ENCODE measurements around the gene MBD4. TPM values are rescaled to one million over a fixed set of nuclear protein-coding genes. Genes with fewer than 3 reads are reported as not detected.

Gene MBD4
- polyA plus RNA-seq, 2 of the 4 experiments (the other 2 are of a cell fraction), result 32.7 to 49.7 TPM

DNA sequence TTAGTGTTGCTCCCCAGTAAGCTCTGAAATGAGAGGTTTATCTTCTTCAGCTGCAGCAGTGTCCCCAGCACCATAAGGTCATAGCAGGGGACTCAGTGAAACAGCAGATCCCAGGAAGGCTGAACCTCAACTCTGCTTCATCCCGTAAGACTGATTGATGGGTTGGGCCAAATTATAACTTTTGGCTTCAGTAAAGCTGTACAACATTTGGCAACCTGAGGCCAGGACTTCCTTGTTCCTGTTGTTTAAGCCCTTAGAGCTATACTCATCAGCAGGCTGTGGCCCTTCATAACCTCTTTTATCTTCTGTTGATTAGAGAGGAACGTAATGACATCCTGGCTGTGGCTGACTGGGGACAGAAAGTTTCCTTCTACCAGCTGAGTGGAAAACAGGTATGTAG lies 29.3 kb upstream of the MBD4 start:
- no peak overlapping the region for H3K4me3 ChIP-seq
- FAIRE-seq, result no peak
- H3K4me1 ChIP-seq, result no peaks in the 10 kb centered on the region
- ChIA-PET CTCF (interaction anchor here (1.4 to 1.6 kb wide), 2 partner anchors 8 to 85 kb away, joined by 3 to 5 read pairs; no protein-coding TSS in a partner anchor), POLR2A (no interaction called here)
- H3K4me2 ChIP-seq, result no peak overlapping the region
- no peak overlapping the region for H3K27ac ChIP-seq
- no peak for ATAC-seq
- DNase-seq (ENCODE audit: low read depth in 1 of 2, low spot score in 1 of 2), result no peak
- no peaks in the 10 kb centered on the region for H3K9me3 ChIP-seq
- WGBS (ENCODE audit: missing lambda C conversion rate), result 85% methylated on average over 2 of the region's 2 CpGs
- TF ChIP-seq, protein P1, sequence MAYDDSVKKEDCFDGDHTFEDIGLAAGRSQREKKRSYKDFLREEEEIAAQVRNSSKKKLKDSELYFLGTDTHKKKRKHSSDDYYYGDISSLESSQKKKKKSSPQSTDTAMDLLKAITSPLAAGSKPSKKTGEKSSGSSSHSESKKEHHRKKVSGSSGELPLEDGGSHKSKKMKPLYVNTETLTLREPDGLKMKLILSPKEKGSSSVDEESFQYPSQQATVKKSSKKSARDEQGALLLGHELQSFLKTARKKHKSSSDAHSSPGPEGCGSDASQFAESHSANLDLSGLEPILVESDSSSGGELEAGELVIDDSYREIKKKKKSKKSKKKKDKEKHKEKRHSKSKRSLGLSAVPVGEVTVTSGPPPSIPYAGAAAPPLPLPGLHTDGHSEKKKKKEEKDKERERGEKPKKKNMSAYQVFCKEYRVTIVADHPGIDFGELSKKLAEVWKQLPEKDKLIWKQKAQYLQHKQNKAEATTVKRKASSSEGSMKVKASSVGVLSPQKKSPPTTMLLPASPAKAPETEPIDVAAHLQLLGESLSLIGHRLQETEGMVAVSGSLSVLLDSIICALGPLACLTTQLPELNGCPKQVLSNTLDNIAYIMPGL (CRISPR knock-in tag; IDR thresholded peaks at IDR 0.05; ENCODE audit: borderline replicate concordance), result no peak
- TF ChIP-seq CEBPB (IDR thresholded peaks at IDR 0.05) (no peak), GATA3 (IDR thresholded peaks at IDR 0.05; ENCODE audit: borderline replicate concordance) (no peak), CBX8 (IDR thresholded peaks at IDR 0.05) (no peak), HOXB5 (CRISPR knock-in tag; IDR thresholded peaks at IDR 0.05) (no peak), ZFP36 (IDR thresholded peaks at IDR 0.05; ENCODE audit: borderline replicate concordance, partially characterized antibody) (no peak), RNF2 (IDR thresholded peaks at IDR 0.05; ENCODE audit: borderline replicate concordance, low read depth) (no peak), HOXB13 (CRISPR knock-in tag; IDR thresholded peaks at IDR 0.05; ENCODE audit: low read depth) (no peak), CHD4 (IDR thresholded peaks at IDR 0.05; ENCODE audit: borderline replicate concordance) (no peak)
- TF ChIP-seq, protein P2, sequence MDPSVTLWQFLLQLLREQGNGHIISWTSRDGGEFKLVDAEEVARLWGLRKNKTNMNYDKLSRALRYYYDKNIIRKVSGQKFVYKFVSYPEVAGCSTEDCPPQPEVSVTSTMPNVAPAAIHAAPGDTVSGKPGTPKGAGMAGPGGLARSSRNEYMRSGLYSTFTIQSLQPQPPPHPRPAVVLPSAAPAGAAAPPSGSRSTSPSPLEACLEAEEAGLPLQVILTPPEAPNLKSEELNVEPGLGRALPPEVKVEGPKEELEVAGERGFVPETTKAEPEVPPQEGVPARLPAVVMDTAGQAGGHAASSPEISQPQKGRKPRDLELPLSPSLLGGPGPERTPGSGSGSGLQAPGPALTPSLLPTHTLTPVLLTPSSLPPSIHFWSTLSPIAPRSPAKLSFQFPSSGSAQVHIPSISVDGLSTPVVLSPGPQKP (IDR thresholded peaks at IDR 0.05; ENCODE audit: low read depth, low read length), result no peak

DNA sequence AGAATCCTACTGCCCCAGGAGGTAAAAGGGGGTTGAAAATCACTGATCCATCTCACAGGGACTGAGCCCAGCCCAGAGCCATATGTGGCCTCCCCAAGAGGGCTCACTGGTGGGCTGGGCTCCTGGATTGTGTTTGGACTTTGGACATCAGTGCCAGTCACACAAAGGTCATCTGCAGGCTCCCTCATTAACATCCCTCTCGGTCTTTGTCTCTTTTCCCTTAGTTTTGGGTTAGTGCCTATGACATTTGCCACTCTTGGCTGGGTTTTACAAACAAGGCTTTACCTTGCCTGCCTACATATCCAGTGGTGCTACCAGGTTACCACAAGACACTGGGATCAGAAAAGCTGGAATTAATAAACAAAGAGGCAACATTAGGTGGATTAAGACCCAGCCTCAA lies 28.2 kb upstream of the MBD4 start:
- DNase-seq (ENCODE audit: low read depth in 1 of 2, low spot score in 1 of 2), result no peak
- no peak overlapping the region for H3K4me3 ChIP-seq
- WGBS (ENCODE audit: missing lambda C conversion rate), result 40% methylated on average over 1 of the region's 1 CpG
- H3K4me2 ChIP-seq, result no peak overlapping the region
- TF ChIP-seq FOSB (CRISPR knock-in tag; IDR thresholded peaks at IDR 0.05), result no peak
- TF ChIP-seq, protein P3, sequence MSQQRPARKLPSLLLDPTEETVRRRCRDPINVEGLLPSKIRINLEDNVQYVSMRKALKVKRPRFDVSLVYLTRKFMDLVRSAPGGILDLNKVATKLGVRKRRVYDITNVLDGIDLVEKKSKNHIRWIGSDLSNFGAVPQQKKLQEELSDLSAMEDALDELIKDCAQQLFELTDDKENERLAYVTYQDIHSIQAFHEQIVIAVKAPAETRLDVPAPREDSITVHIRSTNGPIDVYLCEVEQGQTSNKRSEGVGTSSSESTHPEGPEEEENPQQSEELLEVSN (IDR thresholded peaks at IDR 0.05; ENCODE audit: borderline replicate concordance, low read depth), result no peak
- no peak for TF ChIP-seq KDM1A (IDR thresholded peaks at IDR 0.05; ENCODE audit: low read depth)
- TF ChIP-seq, protein P4, sequence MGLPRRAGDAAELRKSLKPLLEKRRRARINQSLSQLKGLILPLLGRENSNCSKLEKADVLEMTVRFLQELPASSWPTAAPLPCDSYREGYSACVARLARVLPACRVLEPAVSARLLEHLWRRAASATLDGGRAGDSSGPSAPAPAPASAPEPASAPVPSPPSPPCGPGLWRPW (IDR thresholded peaks at IDR 0.05), result no peak
- TF ChIP-seq RNF2 (IDR thresholded peaks at IDR 0.05; ENCODE audit: borderline replicate concordance, low read depth), result no peak
- TF ChIP-seq JUNB (IDR thresholded peaks at IDR 0.05), result no peak
- no peak for TF ChIP-seq KDM5A (IDR thresholded peaks at IDR 0.05)
- TF ChIP-seq RARB (CRISPR knock-in tag; IDR thresholded peaks at IDR 0.05), result no peak
- TF ChIP-seq JUN (IDR thresholded peaks at IDR 0.05), result no peak
- TF ChIP-seq, protein P5, sequence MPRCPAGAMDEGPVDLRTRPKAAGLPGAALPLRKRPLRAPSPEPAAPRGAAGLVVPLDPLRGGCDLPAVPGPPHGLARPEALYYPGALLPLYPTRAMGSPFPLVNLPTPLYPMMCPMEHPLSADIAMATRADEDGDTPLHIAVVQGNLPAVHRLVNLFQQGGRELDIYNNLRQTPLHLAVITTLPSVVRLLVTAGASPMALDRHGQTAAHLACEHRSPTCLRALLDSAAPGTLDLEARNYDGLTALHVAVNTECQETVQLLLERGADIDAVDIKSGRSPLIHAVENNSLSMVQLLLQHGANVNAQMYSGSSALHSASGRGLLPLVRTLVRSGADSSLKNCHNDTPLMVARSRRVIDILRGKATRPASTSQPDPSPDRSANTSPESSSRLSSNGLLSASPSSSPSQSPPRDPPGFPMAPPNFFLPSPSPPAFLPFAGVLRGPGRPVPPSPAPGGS (IDR thresholded peaks at IDR 0.05), result no peak
- no peak for TF ChIP-seq CEBPB (IDR thresholded peaks at IDR 0.05)
- TF ChIP-seq NFE2L2 (conservative IDR thresholded peaks at IDR 0.05; ENCODE audit: low read length), result no peak
- TF ChIP-seq FOXS1 (CRISPR knock-in tag; IDR thresholded peaks at IDR 0.05), result no peak
- TF ChIP-seq, protein P6, sequence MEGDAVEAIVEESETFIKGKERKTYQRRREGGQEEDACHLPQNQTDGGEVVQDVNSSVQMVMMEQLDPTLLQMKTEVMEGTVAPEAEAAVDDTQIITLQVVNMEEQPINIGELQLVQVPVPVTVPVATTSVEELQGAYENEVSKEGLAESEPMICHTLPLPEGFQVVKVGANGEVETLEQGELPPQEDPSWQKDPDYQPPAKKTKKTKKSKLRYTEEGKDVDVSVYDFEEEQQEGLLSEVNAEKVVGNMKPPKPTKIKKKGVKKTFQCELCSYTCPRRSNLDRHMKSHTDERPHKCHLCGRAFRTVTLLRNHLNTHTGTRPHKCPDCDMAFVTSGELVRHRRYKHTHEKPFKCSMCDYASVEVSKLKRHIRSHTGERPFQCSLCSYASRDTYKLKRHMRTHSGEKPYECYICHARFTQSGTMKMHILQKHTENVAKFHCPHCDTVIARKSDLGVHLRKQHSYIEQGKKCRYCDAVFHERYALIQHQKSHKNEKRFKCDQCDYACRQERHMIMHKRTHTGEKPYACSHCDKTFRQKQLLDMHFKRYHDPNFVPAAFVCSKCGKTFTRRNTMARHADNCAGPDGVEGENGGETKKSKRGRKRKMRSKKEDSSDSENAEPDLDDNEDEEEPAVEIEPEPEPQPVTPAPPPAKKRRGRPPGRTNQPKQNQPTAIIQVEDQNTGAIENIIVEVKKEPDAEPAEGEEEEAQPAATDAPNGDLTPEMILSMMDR (IDR thresholded peaks at IDR 0.05), result no peak
- no peak for TF ChIP-seq EHMT2 (IDR thresholded peaks at IDR 0.05; ENCODE audit: low read depth)
- TF ChIP-seq MYC (IDR thresholded peaks at IDR 0.05; ENCODE audit: borderline replicate concordance, low read length), result no peak
- no peak for TF ChIP-seq HOXB5 (CRISPR knock-in tag; IDR thresholded peaks at IDR 0.05)
- TF ChIP-seq ZSCAN20 (CRISPR knock-in tag; IDR thresholded peaks at IDR 0.05), result no peak
- no peak for TF ChIP-seq RCOR1 (IDR thresholded peaks at IDR 0.05; ENCODE audit: low read depth, low read length)
- TF ChIP-seq, protein P1 (CRISPR knock-in tag; IDR thresholded peaks at IDR 0.05; ENCODE audit: borderline replicate concordance), result no peak
- FAIRE-seq, result no peak
- POLR2A ChIA-PET, result no interaction called here
- CTCF ChIA-PET, result no interaction called here
- no peak for ATAC-seq
- no peak overlapping the region for H3K27ac ChIP-seq
- H3K4me1 ChIP-seq, result no peaks in the 10 kb centered on the region
- H3K9me3 ChIP-seq, result no peaks in the 10 kb centered on the region

All from A549 (cell line).